Prostate gland (tissue), 2 donors: ENCODE data around the gene CAMKK1.

Source experiments
- CTCF ChIP-seq, 4 experiments: fragments of 200-600 bp in 2 of 4; fragments of 450-650 bp in 2 of 4; sonication (generic) in 2 of 4; IDR thresholded peaks; 1 replicate in 3 of 4; 2 replicates in 1 of 4; pipeline ENCODE4 v1.5.1; 2016 to 2019; ENCODE audit warnings: antibody characterized with exemption in 4 of 4, mild to moderate bottlenecking in 2 of 4, moderate library complexity in 2 of 4
- POLR2A ChIP-seq: fragments of 450-650 bp; IDR thresholded peaks from one replicate; pipeline ENCODE4 v1.6.1; 2016; ENCODE audit warnings: antibody characterized with exemption, mild to moderate bottlenecking
- POLR2AphosphoS5 ChIP-seq: sonication (generic); formaldehyde crosslinking; IDR thresholded peaks from one replicate; pipeline ENCODE4 v1.6.1; 2017; ENCODE audit warnings: antibody characterized with exemption

- TF ChIP-seq CTCF (IDR thresholded peaks at IDR 0.05) = no peak
- no peak for TF ChIP-seq POLR2A
- no peak for TF ChIP-seq POLR2AphosphoS5
Observed at GRCh38 chr17:3835410-3836229, 57.2 kb downstream of the CAMKK1 start.
